Regular cardiac myocyte (primary cell): ENCODE measurements around the gene KPNA3. TPM values are rescaled to one million over a fixed set of nuclear protein-coding genes. Genes with fewer than 3 reads are reported as not detected.

Experiments
- total RNA-seq: library from RNA; depleted of rRNA; stranded (reverse); fragments of >200 nt; gene quantifications from 2 replicates; pipeline ENCODE4 v1.2.3, GENCODE V29; 2014

The KPNA3 gene
- 27.6 and 39.9 TPM in 2 replicates for total RNA-seq

GRCh38 chr13:49792550-49793324, at the start of gene KPNA3:
Gene KPNA3 (minus strand): TSS chr13:49792682. CDS start chr13:49792506, 176 bp downstream.

GRCh38 chr13:49690995-49691784, 101.3 kb downstream of the KPNA3 start, which contains the start of gene EBPL:
Gene EBPL (minus strand): TSS chr13:49691486. CDS start chr13:49691424, 62 bp downstream.

Other genes with a start within 250 kb of the KPNA3 start
- gene RCBTB1, start 207.1 kb downstream of the KPNA3 start, total RNA-seq, result 16.7 and 21.4 TPM in 2 replicates
- under 0.01 TPM in 1 of 2 replicates, not detected in the other for gene ARL11, start 164.2 kb downstream of the KPNA3 start, total RNA-seq
- 56.9 and 71.1 TPM in 2 replicates for gene EBPL, start 101.2 kb downstream of the KPNA3 start, total RNA-seq
- gene SPRYD7, start 143.7 kb upstream of the KPNA3 start, total RNA-seq, result 5.1 and 10.2 TPM in 2 replicates
- gene TRIM13, start 204.4 kb upstream of the KPNA3 start, total RNA-seq, result 15.3 and 23.7 TPM in 2 replicates
- 2.9 and 3.7 TPM in 2 replicates for gene KCNRG, start 222.8 kb upstream of the KPNA3 start, total RNA-seq